Caki2 (cell line): ENCODE results near the gene WWOX. TPM values are rescaled to one million over a fixed set of nuclear protein-coding genes. Genes with fewer than 3 reads are reported as not detected.
"Not testable (repeated sequence)": the region's sequence is repeated elsewhere in the genome, so short reads cannot be mapped to it uniquely, and the experiment has no call there.

Source experiments
- DNase-seq: peaks from one replicate; pipeline ENCODE4 v3.0.0-alpha.2; 2015; ENCODE audit warnings: low read depth
- in situ Hi-C: cut with HindIII; loops from 2 replicates; pipeline ENCODE4 v1.10.0; 2016; ENCODE audit warnings: low sequenced_read_pairs, low pct_unique_long_range_greater_than_20kb, mixed read lengths
- total RNA-seq: library from RNA; depleted of rRNA; stranded (reverse); fragments of >200 nt; shearing (Covaris generic); gene quantifications from 2 replicates; pipeline ENCODE4 v1.2.3, GENCODE V29; 2014; ENCODE audit warnings: low replicate concordance

WWOX gene
- total RNA-seq, 1 experiment from 2014 or later, result 15.1 TPM

- in situ Hi-C loops, result no loop called here
- no peak for DNase-seq
Observed at GRCh38 chr16:78690510-78690909, 591.1 kb downstream of the WWOX start.

- DNase-seq, in situ Hi-C loops: not testable (repeated sequence)
Observed at GRCh38 chr16:78691746-78692145, 592.3 kb downstream of the WWOX start.

- DNase-seq, result no peak
- in situ Hi-C loops, result no loop called here
Observed at GRCh38 chr16:78693496-78693895, 594.0 kb downstream of the WWOX start.

- in situ Hi-C loops, result no loop called here
- DNase-seq, result no peak
Observed at GRCh38 chr16:78694414-78694813, 595.0 kb downstream of the WWOX start.

GRCh38 chr16:78695391-78695790, 595.9 kb downstream of the WWOX start:
- in situ Hi-C loops, result no loop called here
- DNase-seq, result no peak

DNA sequence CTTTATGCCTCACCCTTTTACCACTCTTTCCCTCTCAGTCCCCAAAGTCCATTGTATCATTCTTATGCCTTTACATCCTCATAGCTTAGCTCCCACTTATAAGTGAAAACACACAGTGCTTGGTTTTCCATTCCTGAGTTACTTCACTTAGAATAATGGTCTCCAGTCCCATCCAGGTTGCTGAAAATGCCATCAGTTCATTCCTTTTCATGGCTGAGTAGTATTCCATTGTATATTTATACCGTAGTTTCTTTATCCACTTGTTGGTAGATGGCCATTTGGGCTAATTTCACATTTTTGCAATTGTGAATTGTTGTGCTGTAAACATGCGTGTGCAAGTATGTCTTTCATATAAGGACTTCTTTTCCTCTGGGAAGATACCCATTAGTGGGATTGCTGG, 597.3 kb downstream of the WWOX start:
- in situ Hi-C loops, result no loop called here
- no peak for DNase-seq

DNA sequence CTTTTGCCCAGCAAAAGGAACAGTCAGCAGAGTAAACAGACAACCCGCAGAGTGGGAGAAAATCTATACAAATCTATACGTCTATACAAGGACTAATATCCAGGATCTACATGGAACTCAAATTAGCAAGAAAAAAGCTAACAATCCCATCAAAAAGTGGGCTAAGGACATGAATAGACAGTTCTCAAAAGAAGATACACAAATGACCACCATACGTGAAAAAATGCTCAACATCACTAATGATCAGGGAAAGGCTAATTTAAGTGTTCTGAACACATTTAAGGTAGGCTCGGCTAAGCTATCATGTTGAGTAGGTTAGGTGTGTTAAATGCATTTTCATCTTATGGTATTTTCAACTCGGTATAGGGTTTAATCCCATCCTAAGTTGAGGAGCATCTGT, 598.0 kb downstream of the WWOX start:
- DNase-seq, result no peak

GRCh38 chr16:78703936-78704335, 604.5 kb downstream of the WWOX start:
- DNase-seq, result no peak
- in situ Hi-C loops, result no loop called here

More for the DNA sequence above, 598.0 kb downstream of the WWOX start:
- in situ Hi-C loops, result no loop called here

- in situ Hi-C loops, result no loop called here
- DNase-seq, result no peak
Observed at GRCh38 chr16:78704416-78704815, 605.0 kb downstream of the WWOX start.

GRCh38 chr16:78705694-78706093, 606.2 kb downstream of the WWOX start:
- peak; percentile 14 for DNase-seq
- in situ Hi-C loops, result no loop called here

DNA sequence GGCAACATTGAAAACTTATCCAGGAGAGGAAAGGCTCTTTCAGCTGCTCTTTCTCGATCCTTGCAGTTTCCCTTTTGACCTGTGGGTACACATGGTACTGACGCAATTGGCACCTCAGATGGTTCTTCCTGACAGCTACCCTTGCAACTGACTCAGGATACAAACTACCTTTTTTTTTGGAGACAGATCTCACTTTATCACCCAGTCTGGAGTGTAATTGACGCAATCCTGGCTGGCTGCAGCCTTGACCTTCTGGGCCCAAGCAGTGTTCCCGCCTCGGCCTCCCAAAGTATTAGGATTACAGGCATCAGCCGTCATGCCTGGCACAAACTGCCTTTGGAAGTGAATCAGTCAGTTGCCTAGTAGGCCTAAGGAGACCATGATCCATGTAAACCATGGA, 607.2 kb downstream of the WWOX start:
- DNase-seq, result no peak
- in situ Hi-C loops, result no loop called here

DNA sequence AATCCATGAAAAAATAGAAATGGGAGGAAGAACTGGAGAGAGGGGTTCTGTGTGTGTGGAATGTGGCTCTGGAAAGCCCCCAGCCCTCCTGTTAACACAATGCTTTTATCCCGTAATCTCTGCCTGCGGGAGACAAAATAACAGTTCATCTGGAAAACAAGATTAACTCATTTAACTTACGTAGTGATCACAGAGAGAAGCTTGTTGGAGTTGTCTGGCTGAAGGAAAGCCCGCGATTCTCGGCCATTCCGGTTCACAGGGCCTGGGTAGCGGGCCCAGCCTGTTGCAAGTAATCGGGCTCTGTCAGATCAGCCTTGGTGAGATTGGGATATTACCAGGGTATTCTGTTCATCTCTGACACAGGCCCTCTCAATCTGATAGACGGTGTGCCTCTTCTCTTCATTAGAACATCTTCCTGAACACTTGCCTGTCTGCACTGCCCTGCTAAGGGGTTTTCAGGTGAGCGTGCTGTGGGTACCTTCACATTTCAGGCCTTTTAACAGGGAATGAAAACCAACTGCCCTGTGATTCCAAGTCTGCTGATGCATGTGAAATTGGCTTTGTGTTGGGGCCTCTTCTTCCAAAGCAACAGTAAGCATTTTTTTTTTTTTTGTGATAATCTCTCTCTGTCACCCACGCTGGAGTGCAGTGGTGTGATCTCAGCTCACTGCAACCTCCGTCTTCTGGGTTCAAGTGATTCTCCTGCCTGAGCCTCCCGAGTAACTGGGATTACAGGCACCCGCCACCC, 609.9 kb downstream of the WWOX start:
- in situ Hi-C loops, result no loop called here
- no peak for DNase-seq

DNA sequence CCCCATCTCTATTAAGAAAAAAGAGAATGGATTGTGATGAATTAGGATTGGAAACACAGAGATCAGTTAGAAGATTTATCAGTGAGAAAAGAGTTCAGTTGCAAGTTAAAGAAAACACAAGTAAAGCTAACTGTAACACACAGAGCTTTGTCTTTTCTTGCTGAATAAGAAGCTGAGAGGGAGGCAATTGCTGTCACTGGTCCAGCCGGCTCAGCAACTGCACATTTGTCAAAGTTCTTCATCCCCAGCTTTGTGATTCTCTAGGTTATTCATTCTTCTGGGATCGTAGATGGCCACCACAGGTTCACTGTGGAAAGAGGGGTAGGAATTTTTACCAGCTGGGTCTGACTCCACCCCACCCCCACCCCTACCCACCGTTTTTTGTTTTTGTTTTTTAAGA, 615.7 kb downstream of the WWOX start:
- DNase-seq, result no peak
- in situ Hi-C loops, result no loop called here

DNA sequence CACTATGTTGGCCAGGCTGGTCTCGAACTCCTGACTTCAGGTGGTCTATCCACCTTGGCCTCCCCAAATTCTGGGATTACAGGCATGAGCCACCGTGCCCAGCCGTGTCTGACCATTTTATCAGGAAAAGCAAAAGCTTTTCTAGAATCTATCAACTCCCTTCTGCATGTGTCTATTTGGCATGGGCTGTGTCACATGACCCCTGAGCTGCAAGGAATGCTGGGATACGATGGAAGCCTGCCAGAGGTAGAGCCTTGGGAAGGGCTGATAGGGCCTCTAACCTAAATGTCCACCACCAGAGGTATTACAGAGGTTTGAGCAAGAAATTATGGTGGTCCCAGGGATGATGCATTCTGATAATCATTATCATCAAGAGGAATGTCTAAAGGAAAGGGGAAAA, 616.2 kb downstream of the WWOX start:
- in situ Hi-C loops, result no loop called here
- DNase-seq, result no peak

GRCh38 chr16:78718141-78718540, 618.7 kb downstream of the WWOX start:
- DNase-seq, result no peak
- in situ Hi-C loops, result no loop called here

- in situ Hi-C loops, result no loop called here
- DNase-seq, result no peak
Observed at GRCh38 chr16:78720416-78720815, 621.0 kb downstream of the WWOX start.

DNA sequence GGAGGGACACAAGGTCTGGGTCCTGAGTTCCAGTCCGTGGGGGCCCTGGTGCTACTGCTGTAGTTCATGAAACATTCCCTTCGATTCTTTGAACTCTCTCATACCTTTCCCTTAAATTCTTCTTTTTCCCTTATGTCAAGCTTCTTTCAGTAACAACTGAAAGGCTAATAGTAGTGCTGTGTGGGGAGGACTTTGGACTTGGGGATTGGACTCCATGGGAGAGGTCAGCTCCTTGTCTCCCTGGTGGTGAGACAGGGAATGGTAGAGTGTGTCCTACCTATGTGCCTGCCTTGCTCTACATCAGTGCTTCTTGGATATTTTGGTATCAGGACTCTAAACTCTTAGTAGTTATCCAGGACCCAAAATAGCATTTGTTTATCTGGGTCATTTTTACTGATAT, 628.1 kb downstream of the WWOX start:
- in situ Hi-C loops, result no loop called here
- DNase-seq, result no peak

DNA sequence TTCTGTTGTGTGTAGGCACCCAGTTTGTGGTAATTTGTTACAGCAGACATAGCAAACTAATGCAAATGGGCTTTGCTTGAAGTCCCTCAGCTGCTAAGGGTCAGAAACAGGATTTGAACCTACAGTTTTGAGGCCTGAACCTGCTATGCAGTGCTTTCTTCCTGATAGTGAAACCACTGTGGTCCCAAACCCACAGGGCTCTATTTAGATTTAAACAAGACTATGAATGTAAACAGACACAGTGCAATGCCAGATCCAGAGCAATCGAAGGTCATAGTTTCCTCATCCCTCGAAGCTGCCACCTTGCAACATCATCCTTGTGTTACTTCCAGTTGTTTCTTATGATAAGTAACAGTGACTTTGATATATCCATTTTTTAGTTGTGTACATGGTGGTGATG, 630.2 kb downstream of the WWOX start:
- in situ Hi-C loops, result no loop called here
- no peak for DNase-seq

DNA sequence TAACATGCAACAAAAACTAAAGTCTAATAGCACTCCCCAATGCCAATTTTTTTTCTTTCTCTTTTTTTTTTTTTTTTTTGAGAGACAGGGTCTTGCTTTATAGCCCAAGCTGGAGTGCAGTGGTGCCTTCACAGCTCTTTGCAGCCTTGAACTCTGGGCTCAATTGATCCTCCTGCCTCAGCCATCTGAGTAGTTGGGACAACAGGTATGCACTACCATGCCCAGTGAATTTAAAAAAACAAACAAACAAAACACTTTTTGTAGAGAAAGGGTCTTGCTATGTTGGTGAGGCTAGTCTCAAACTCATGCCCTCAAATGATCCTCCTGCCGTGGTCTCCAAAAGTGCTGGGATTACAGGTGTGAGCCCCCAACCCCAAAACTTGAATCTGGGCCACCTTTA, 632.3 kb downstream of the WWOX start:
- in situ Hi-C loops, result no loop called here
- DNase-seq, result no peak

DNA sequence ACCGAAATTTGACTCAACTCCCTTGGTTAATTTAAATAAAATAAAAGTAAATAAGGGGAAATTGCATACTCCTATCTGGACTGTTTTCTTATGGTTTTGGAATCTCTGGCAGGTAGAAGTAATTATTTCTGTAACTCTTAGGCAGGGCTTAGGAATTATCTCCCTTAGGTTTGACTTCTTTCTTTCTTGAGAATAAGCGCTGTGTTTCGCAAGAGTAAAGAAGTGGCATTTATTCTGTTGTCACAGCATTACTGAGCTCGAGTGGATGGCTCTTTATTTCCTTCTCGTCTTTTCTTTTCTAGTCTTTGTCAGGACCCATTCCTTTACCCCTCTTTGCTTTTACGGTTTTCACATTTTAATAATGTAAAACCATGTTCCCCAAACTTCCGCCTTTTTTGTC, 633.2 kb downstream of the WWOX start:
- in situ Hi-C loops, result no loop called here
- no peak for DNase-seq
